ENCODE measurements around the gene TSPAN9. TPM values are rescaled to one million over a fixed set of nuclear protein-coding genes. Genes with fewer than 3 reads are reported as not detected.

Gene TSPAN9
- polyA plus RNA-seq, 1 donor (not counting 4 experiments of a cell fraction or from before 2014, with no cell fraction given) = 27.5 TPM

GRCh38 chr12:3091382-3092241, 14.4 kb downstream of the TSPAN9 start:
- dilution Hi-C loops (cut with MboI; ENCODE audit: extremely low pct_ligation_motif_present, low sequenced_read_pairs) = no loop called here
- FAIRE-seq = no peak
- Histone ChIP-seq H3K4me1 (ENCODE audit: control insufficient read depth, extremely low read depth, insufficient read depth, low read length) (peaks cover 10% of the 10 kb centered on the region), H3K9ac (ENCODE audit: control insufficient read depth, extremely low read depth, insufficient read depth, low read length) (no peak overlapping the region), H3K27ac (ENCODE audit: control insufficient read depth, insufficient read depth, low read length) (no peak overlapping the region), H3K9me3 (ENCODE audit: control insufficient read depth, low read depth, low read length) (no peaks in the 10 kb centered on the region), H4K20me1 (ENCODE audit: control insufficient read depth, extremely low read depth, insufficient read depth, low read length) (no peaks in the 10 kb centered on the region), H3K36me3 (ENCODE audit: control insufficient read depth in 2 of 2, extremely low read depth in 1 of 2, insufficient read depth in 2 of 2, low read length in 2 of 2) (peaks cover 4% of the 10 kb centered on the region in 2 experiments), H3K4me2 (ENCODE audit: control insufficient read depth, extremely low read depth, insufficient read depth, low read depth, low read length) (no peak overlapping the region), H3K9me1 (ENCODE audit: control insufficient read depth, extremely low read depth, insufficient read depth, low read length) (no peaks in the 10 kb centered on the region), H2AFZ (ENCODE audit: control insufficient read depth, low read length) (no peak overlapping the region), H3K79me2 (ENCODE audit: control insufficient read depth, insufficient read depth, low read length) (peaks cover 12% of the 10 kb centered on the region), H3K27me3 (ENCODE audit: control insufficient read depth, extremely low read depth, insufficient read depth, low read length) (no peaks in the 10 kb centered on the region), H3K4me3 (ENCODE audit: control insufficient read depth in 2 of 3, extremely low read depth in 1 of 3, insufficient read depth in 2 of 3, low read depth in 1 of 3, low read length in 3 of 3) (no peak overlapping the region)
- TF ChIP-seq CTCF (optimal IDR thresholded peaks at IDR 0.05 in 1 of 3, IDR thresholded peaks at IDR 0.05 in 1 of 3, conservative IDR thresholded peaks at IDR 0.05 in 1 of 3; ENCODE audit: extremely low read depth in 1 of 3, insufficient read depth in 2 of 3, low read length in 3 of 3) = no peak
- TF ChIP-seq EZH2 (IDR thresholded peaks at IDR 0.05; ENCODE audit: low read length) = no peak
- DNase-seq (ENCODE audit: low read depth, low spot score) = no peak

DNA sequence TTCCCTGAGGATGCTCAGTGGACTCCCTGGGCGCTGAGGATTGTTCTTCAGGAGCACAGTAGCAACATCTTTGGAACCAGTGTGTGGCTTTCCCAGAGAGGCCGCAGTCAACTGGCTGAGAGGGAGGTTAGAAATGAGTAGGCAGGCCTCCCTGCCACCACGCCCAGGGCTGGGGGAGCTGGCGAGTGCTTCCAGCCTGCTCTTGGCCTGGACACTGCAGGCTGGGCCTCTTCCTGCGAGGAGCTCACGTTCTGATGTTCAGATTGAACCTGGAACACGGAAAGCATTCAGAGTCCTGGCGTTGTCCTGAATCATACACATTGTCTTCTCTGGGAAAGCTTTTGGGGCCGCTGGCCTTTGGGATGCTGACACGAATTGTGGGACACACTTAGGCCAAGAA, 15.6 kb downstream of the TSPAN9 start:
- Histone ChIP-seq H3K27me3 (ENCODE audit: control insufficient read depth, extremely low read depth, insufficient read depth, low read length) (no peaks in the 10 kb centered on the region), H3K27ac (ENCODE audit: control insufficient read depth, insufficient read depth, low read length) (no peak overlapping the region), H3K4me1 (ENCODE audit: control insufficient read depth, extremely low read depth, insufficient read depth, low read length) (peaks cover 17% of the 10 kb centered on the region), H3K9me3 (ENCODE audit: control insufficient read depth, low read depth, low read length) (no peaks in the 10 kb centered on the region), H2AFZ (ENCODE audit: control insufficient read depth, low read length) (no peak overlapping the region), H3K79me2 (ENCODE audit: control insufficient read depth, insufficient read depth, low read length) (peaks cover 7% of the 10 kb centered on the region), H3K9ac (ENCODE audit: control insufficient read depth, extremely low read depth, insufficient read depth, low read length) (no peak overlapping the region), H4K20me1 (ENCODE audit: control insufficient read depth, extremely low read depth, insufficient read depth, low read length) (no peaks in the 10 kb centered on the region), H3K4me2 (ENCODE audit: control insufficient read depth, extremely low read depth, insufficient read depth, low read depth, low read length) (no peak overlapping the region), H3K4me3 (ENCODE audit: control insufficient read depth in 2 of 3, extremely low read depth in 1 of 3, insufficient read depth in 2 of 3, low read depth in 1 of 3, low read length in 3 of 3) (no peak overlapping the region), H3K9me1 (ENCODE audit: control insufficient read depth, extremely low read depth, insufficient read depth, low read length) (no peaks in the 10 kb centered on the region), H3K36me3 (ENCODE audit: control insufficient read depth in 2 of 2, extremely low read depth in 1 of 2, insufficient read depth in 2 of 2, low read length in 2 of 2) (peaks cover 4% of the 10 kb centered on the region in 2 experiments)
- TF ChIP-seq CTCF (optimal IDR thresholded peaks at IDR 0.05 in 1 of 3, IDR thresholded peaks at IDR 0.05 in 1 of 3, conservative IDR thresholded peaks at IDR 0.05 in 1 of 3; ENCODE audit: extremely low read depth in 1 of 3, insufficient read depth in 2 of 3, low read length in 3 of 3) = no peak
- TF ChIP-seq EZH2 (IDR thresholded peaks at IDR 0.05; ENCODE audit: low read length) = no peak
- dilution Hi-C loops (cut with MboI; ENCODE audit: extremely low pct_ligation_motif_present, low sequenced_read_pairs) = no loop called here
- no peak for FAIRE-seq
- DNase-seq (ENCODE audit: low read depth, low spot score) = no peak
